NOMO-1 treated with dmso at 0.1 percent for 144 hours (cell line): ENCODE measurements around the gene HLCS.

Experiments
- DNase-seq: peaks from one replicate; lab custom pipeline; 2025; ENCODE audit not compliant: unreplicated experiment; lab: John Stamatoyannopoulos, UW

Gene HLCS

GRCh38 chr21:36851121-36851520 is 115.3 kb downstream of the HLCS start:
- no peak for DNase-seq

- no peak for DNase-seq
Observed at GRCh38 chr21:36850372-36850771, 116.1 kb downstream of the HLCS start.

- no peak for DNase-seq
Observed at GRCh38 chr21:36849461-36850105, 116.9 kb downstream of the HLCS start.

GRCh38 chr21:36848730-36849274 is 117.7 kb downstream of the HLCS start:
- DNase-seq: no peak

GRCh38 chr21:36847189-36847588 is 119.3 kb downstream of the HLCS start:
- DNase-seq: no peak

- no peak for DNase-seq
Observed at GRCh38 chr21:36846631-36847030, 119.8 kb downstream of the HLCS start.

GRCh38 chr21:36845790-36846189 is 120.7 kb downstream of the HLCS start:
- DNase-seq: no peak

- DNase-seq: no peak
Observed at GRCh38 chr21:36845070-36845469, 121.4 kb downstream of the HLCS start.

- DNase-seq: no peak
Observed at GRCh38 chr21:36841866-36842265, 124.6 kb downstream of the HLCS start.

GRCh38 chr21:36839735-36840134 is 126.7 kb downstream of the HLCS start:
- no peak for DNase-seq

GRCh38 chr21:36839123-36839522 is 127.3 kb downstream of the HLCS start:
- no peak for DNase-seq

- no peak for DNase-seq
Observed at GRCh38 chr21:36835383-36835795, 131.1 kb downstream of the HLCS start.

- DNase-seq: no peak
Observed at GRCh38 chr21:36834192-36834591, 132.3 kb downstream of the HLCS start.

- no peak for DNase-seq
Observed at GRCh38 chr21:36830100-36830499, 136.4 kb downstream of the HLCS start.

GRCh38 chr21:36828891-36829515 is 137.5 kb downstream of the HLCS start:
- DNase-seq: no peak

GRCh38 chr21:36828208-36828607 is 138.3 kb downstream of the HLCS start:
- DNase-seq: no peak

- DNase-seq: no peak
Observed at GRCh38 chr21:36825658-36826057, 140.8 kb downstream of the HLCS start.

- no peak for DNase-seq
Observed at GRCh38 chr21:36821032-36821299, 145.5 kb downstream of the HLCS start.

- DNase-seq: no peak
Observed at GRCh38 chr21:36820176-36821031, 146.1 kb downstream of the HLCS start.

- DNase-seq: no peak
Observed at GRCh38 chr21:36817732-36818450, 148.6 kb downstream of the HLCS start.

GRCh38 chr21:36816561-36817130 is 149.8 kb downstream of the HLCS start:
- no peak for DNase-seq
